Suppressor macrophage treated with lipopolysaccharide for 1 hour (primary cell): Measurements from ENCODE around the gene KCNMB3.
"Not testable (repeated sequence)": the region's sequence is repeated elsewhere in the genome, so short reads cannot be mapped to it uniquely, and the experiment has no call there.

Experiments
- DNase-seq, 3 donors: peaks; one replicate each; pipeline ENCODE4 v3.0.0-alpha.2; 2020 to 2022

KCNMB3 gene

GRCh38 chr3:179250803-179251476 lies at the start of gene KCNMB3:
TSS of gene KCNMB3 (minus strand) at chr3:179251114. CDS start at chr3:179250990, 124 bp downstream.
- no peak for DNase-seq

- no peak for DNase-seq
Measured at GRCh38 chr3:179299999-179300613, 49.2 kb upstream of the KCNMB3 start.

- DNase-seq = no peak
Measured at GRCh38 chr3:179299316-179299715, 48.4 kb upstream of the KCNMB3 start.

GRCh38 chr3:179297971-179298725 lies 47.2 kb upstream of the KCNMB3 start:
- no peak for DNase-seq

- DNase-seq = no peak
Measured at GRCh38 chr3:179292450-179292849, 41.5 kb upstream of the KCNMB3 start.

- no peak for DNase-seq
Measured at GRCh38 chr3:179289295-179289694, 38.4 kb upstream of the KCNMB3 start.

- DNase-seq = no peak
Measured at GRCh38 chr3:179288845-179289244, 37.9 kb upstream of the KCNMB3 start.

GRCh38 chr3:179286331-179286730 lies 35.4 kb upstream of the KCNMB3 start:
- DNase-seq = no peak

- no peak for DNase-seq
Measured at GRCh38 chr3:179281825-179282224, 30.9 kb upstream of the KCNMB3 start.

- DNase-seq = no peak
Measured at GRCh38 chr3:179279837-179280236, 28.9 kb upstream of the KCNMB3 start.

- no peak for DNase-seq
Measured at GRCh38 chr3:179278932-179279693, 28.2 kb upstream of the KCNMB3 start.

- DNase-seq = no peak
Measured at GRCh38 chr3:179278151-179278550, 27.2 kb upstream of the KCNMB3 start.

- DNase-seq = no peak
Measured at GRCh38 chr3:179276743-179277142, 25.8 kb upstream of the KCNMB3 start.

- no peak for DNase-seq
Measured at GRCh38 chr3:179276001-179276400, 25.1 kb upstream of the KCNMB3 start.

GRCh38 chr3:179274434-179274833 lies 23.5 kb upstream of the KCNMB3 start:
- DNase-seq = not testable (repeated sequence)

GRCh38 chr3:179272385-179272784 lies 21.5 kb upstream of the KCNMB3 start:
- DNase-seq = peak in 2 of 3 donors; percentile 13 to 35

GRCh38 chr3:179269152-179269707 lies 18.3 kb upstream of the KCNMB3 start:
- no peak for DNase-seq

GRCh38 chr3:179268400-179269051 lies 17.6 kb upstream of the KCNMB3 start:
- DNase-seq = no peak

GRCh38 chr3:179266701-179267211 lies 15.8 kb upstream of the KCNMB3 start:
- no peak for DNase-seq

GRCh38 chr3:179265875-179266274 lies 15.0 kb upstream of the KCNMB3 start:
- DNase-seq = no peak

- DNase-seq = no peak
Measured at GRCh38 chr3:179265092-179265491, 14.2 kb upstream of the KCNMB3 start.

- no peak for DNase-seq
Measured at GRCh38 chr3:179264449-179264848, 13.5 kb upstream of the KCNMB3 start.
